Measurements from ENCODE around the gene GCLM.

Gene GCLM

GRCh38 chr1:93846206-93846991 lies 62.8 kb downstream of the GCLM start:
- DNase-seq, result peak; percentile 86

- DNase-seq, result peak; percentile 77
These were observed 63.6 kb downstream of the GCLM start for GRCh38 chr1:93845538-93846205.

GRCh38 chr1:93844262-93845045 lies 64.8 kb downstream of the GCLM start:
- peak; percentile 74 for DNase-seq

- no peak for DNase-seq
These were observed 66.3 kb downstream of the GCLM start for GRCh38 chr1:93842750-93843500.

GRCh38 chr1:93841771-93842170 lies 67.5 kb downstream of the GCLM start:
- no peak for DNase-seq

GRCh38 chr1:93840956-93841482 lies 68.2 kb downstream of the GCLM start:
- DNase-seq, result no peak

- peak; percentile 39 for DNase-seq
These were observed 69.5 kb downstream of the GCLM start for GRCh38 chr1:93839753-93840152.

- peak; percentile 57 for DNase-seq
These were observed 69.9 kb downstream of the GCLM start for GRCh38 chr1:93839307-93839706.

- DNase-seq, result no peak
These were observed 71.3 kb downstream of the GCLM start for GRCh38 chr1:93837961-93838360.
